Endodermal cell (in vitro differentiated cells): ENCODE measurements around the gene SBF2. TPM values are rescaled to one million over a fixed set of nuclear protein-coding genes. Genes with fewer than 3 reads are reported as not detected.

ENCODE experiments used
- DNase-seq: peaks from one replicate; pipeline ENCODE4 v3.0.0-alpha.2; 2017
- H3K27ac ChIP-seq: 2 replicates; pipeline ENCODE4 v1.5.1; 2013; ENCODE audit warnings: mild to moderate bottlenecking, low read depth, low read length, moderate library complexity
- H3K27me3 ChIP-seq: 2 replicates; pipeline ENCODE4 v1.6.1; 2013; ENCODE audit warnings: mild to moderate bottlenecking, low read length, moderate library complexity; ENCODE audit not compliant: insufficient read depth, control insufficient read depth, poor library complexity, severe bottlenecking
- H3K36me3 ChIP-seq: 2 replicates; pipeline ENCODE4 v1.7.0; 2013; ENCODE audit warnings: mild to moderate bottlenecking, low read length, moderate library complexity; ENCODE audit not compliant: control insufficient read depth, insufficient read depth
- H3K4me1 ChIP-seq: one replicate; pipeline ENCODE4 v1.7.0; 2013; ENCODE audit warnings: low read length; ENCODE audit not compliant: control insufficient read depth, insufficient read depth
- H3K4me3 ChIP-seq: 2 replicates; pipeline ENCODE4 v1.5.1; 2013; ENCODE audit warnings: mild to moderate bottlenecking, low read length, moderate library complexity
- H3K9ac ChIP-seq: 2 replicates; pipeline ENCODE4 v1.6.1; 2013; ENCODE audit warnings: mild to moderate bottlenecking, low read length, moderate library complexity; ENCODE audit not compliant: poor library complexity, severe bottlenecking; ENCODE audit errors: extremely low read depth
- H3K9me3 ChIP-seq: 2 replicates; pipeline ENCODE4 v1.6.1; 2013; ENCODE audit warnings: mild to moderate bottlenecking, low read length, moderate library complexity; ENCODE audit not compliant: control insufficient read depth
- H3K27ac Mint-ChIP-seq: 2 replicates; pipeline ENCODE4 v1.8.0; 2020; ENCODE audit warnings: mixed read lengths
- H3K27me3 Mint-ChIP-seq: 2 replicates; pipeline ENCODE4 v1.8.0; 2021; ENCODE audit warnings: mild to moderate bottlenecking, mixed read lengths; ENCODE audit not compliant: insufficient read depth
- H3K36me3 Mint-ChIP-seq: 2 replicates; pipeline ENCODE4 v1.8.0; 2020; ENCODE audit warnings: low read depth, mixed read lengths
- H3K4me1 Mint-ChIP-seq: 2 replicates; pipeline ENCODE4 v1.8.0; 2020; ENCODE audit warnings: mixed read lengths
- H3K4me3 Mint-ChIP-seq: 2 replicates; pipeline ENCODE4 v1.8.0; 2020; ENCODE audit warnings: mild to moderate bottlenecking, moderate library complexity, mixed read lengths
- H3K9me3 Mint-ChIP-seq: 2 replicates; pipeline ENCODE4 v1.8.0; 2020; ENCODE audit warnings: mild to moderate bottlenecking, mixed read lengths
- WGBS, 2 experiments: methylation state at CpG; one replicate each; pipeline versions ENCODE4 v1.1.5 to v1.1.7; 2013; ENCODE audit warnings: missing lambda C conversion rate in 2 of 2, mixed read lengths in 1 of 2; ENCODE audit not compliant: insufficient coverage in 1 of 2, insufficient read length in 1 of 2; 5-methylcytosine and 5-hydroxymethylcytosine counted together
- total RNA-seq, 2 donors: library from RNA; stranded (reverse); fragmentation: NEBNext Ultra II Directional in 1 of 2; extraction: Animal tissue kit (Norgen Biotek cat#: 25700) in 1 of 2; gene quantifications; 2 replicates in 1 of 2; 3 replicates in 1 of 2; pipeline ENCODE4 v1.2.1, GENCODE V29; 2021
- TF ChIP-seq, protein P1 (sequence below): fragments of 200-600 bp; sonication (generic); conservative IDR thresholded peaks from 2 replicates; pipeline ENCODE4 v1.5.0; 2021; ENCODE audit warnings: antibody characterized with exemption, mild to moderate bottlenecking

SBF2 gene
- total RNA-seq, 2 donors from 2014 or later, result 27.1 to 32.5 TPM

DNA sequence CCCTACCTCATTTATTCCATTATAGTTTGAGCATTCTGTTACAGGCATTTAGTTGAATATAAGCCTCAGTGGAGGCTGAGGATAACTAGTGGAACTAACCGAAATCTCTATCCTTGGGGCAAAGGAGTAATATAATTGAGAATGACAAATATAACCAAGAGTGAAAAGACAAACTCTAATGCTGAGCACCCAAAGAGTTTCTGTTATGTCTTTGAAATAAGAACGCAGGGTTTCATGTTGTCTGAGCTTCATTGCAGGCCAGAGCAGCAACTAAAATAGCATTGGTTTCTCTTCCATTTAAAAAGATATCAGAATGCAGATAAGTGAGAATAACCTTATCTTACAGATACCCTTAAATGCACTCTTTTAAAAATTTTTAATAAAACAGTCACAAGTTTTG, 131.8 kb downstream of the SBF2 start:
- DNase-seq, result no peak
- no peak overlapping the region for H3K27ac Mint-ChIP-seq
- no peaks in the 10 kb centered on the region for H3K4me1 Mint-ChIP-seq
- H3K4me3 Mint-ChIP-seq, result no peak overlapping the region
- Histone ChIP-seq H3K9ac (no peak overlapping the region), H3K36me3 (no peaks in the 10 kb centered on the region), H3K9me3 (no peaks in the 10 kb centered on the region), H3K27me3 (no peaks in the 10 kb centered on the region), H3K27ac (no peak overlapping the region), H3K4me1 (no peaks in the 10 kb centered on the region), H3K4me3 (no peak overlapping the region)
- H3K9me3 Mint-ChIP-seq, result peaks cover 6% of the 10 kb centered on the region
- peaks cover 1% of the 10 kb centered on the region for H3K36me3 Mint-ChIP-seq
- 89 to 100% methylated on average over 2 of the region's 2 CpGs for WGBS, 2 experiments
- no peaks in the 10 kb centered on the region for H3K27me3 Mint-ChIP-seq
- TF ChIP-seq, protein P1, sequence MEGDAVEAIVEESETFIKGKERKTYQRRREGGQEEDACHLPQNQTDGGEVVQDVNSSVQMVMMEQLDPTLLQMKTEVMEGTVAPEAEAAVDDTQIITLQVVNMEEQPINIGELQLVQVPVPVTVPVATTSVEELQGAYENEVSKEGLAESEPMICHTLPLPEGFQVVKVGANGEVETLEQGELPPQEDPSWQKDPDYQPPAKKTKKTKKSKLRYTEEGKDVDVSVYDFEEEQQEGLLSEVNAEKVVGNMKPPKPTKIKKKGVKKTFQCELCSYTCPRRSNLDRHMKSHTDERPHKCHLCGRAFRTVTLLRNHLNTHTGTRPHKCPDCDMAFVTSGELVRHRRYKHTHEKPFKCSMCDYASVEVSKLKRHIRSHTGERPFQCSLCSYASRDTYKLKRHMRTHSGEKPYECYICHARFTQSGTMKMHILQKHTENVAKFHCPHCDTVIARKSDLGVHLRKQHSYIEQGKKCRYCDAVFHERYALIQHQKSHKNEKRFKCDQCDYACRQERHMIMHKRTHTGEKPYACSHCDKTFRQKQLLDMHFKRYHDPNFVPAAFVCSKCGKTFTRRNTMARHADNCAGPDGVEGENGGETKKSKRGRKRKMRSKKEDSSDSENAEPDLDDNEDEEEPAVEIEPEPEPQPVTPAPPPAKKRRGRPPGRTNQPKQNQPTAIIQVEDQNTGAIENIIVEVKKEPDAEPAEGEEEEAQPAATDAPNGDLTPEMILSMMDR, result no peak

- TF ChIP-seq, protein P1, result no peak
- peaks cover 1% of the 10 kb centered on the region for H3K36me3 Mint-ChIP-seq
These were observed 133.7 kb downstream of the SBF2 start for GRCh38 chr11:10160350-10160749.

GRCh38 chr11:10158461-10158860, 135.6 kb downstream of the SBF2 start:
- Histone ChIP-seq H3K9ac (no peak overlapping the region), H3K27ac (no peak overlapping the region), H3K27me3 (no peaks in the 10 kb centered on the region), H3K36me3 (no peaks in the 10 kb centered on the region), H3K4me1 (no peaks in the 10 kb centered on the region), H3K9me3 (no peaks in the 10 kb centered on the region), H3K4me3 (no peak overlapping the region)
- DNase-seq, result no peak
- peaks cover 1% of the 10 kb centered on the region for H3K36me3 Mint-ChIP-seq
- no peaks in the 10 kb centered on the region for H3K4me1 Mint-ChIP-seq
- H3K27me3 Mint-ChIP-seq, result no peaks in the 10 kb centered on the region
- TF ChIP-seq, protein P1, result no peak
- peaks cover 13% of the 10 kb centered on the region for H3K9me3 Mint-ChIP-seq
- no peak overlapping the region for H3K4me3 Mint-ChIP-seq
- H3K27ac Mint-ChIP-seq, result no peak overlapping the region

More at GRCh38 chr11:10160350-10160749, 133.7 kb downstream of the SBF2 start:
- Histone ChIP-seq H3K9me3 (no peaks in the 10 kb centered on the region), H3K27ac (no peak overlapping the region), H3K9ac (no peak overlapping the region), H3K4me1 (no peaks in the 10 kb centered on the region), H3K27me3 (no peaks in the 10 kb centered on the region), H3K36me3 (no peaks in the 10 kb centered on the region), H3K4me3 (no peak overlapping the region)
- H3K4me1 Mint-ChIP-seq, result no peaks in the 10 kb centered on the region
- H3K27me3 Mint-ChIP-seq, result no peaks in the 10 kb centered on the region
- peaks cover 13% of the 10 kb centered on the region for H3K9me3 Mint-ChIP-seq
- no peak overlapping the region for H3K4me3 Mint-ChIP-seq
- no CpG with 5 or more reads among the region's 2 CpGs for WGBS, 2 experiments
- no peak for DNase-seq
- no peak overlapping the region for H3K27ac Mint-ChIP-seq
